Dedifferentiated amniotic fluid mesenchymal stem cell (primary cell): Measurements from ENCODE around the gene FGD6.
A peak's percentile ranks its signal among the peaks of the same experiment; 100 is the strongest.
"Not testable (repeated sequence)": the region's sequence is repeated elsewhere in the genome, so short reads cannot be mapped to it uniquely, and the experiment has no call there.

Source experiments
- DNase-seq: peaks from one replicate; pipeline ENCODE4 v3.0.0-alpha.2; 2016; ENCODE audit errors: extremely low spot score

Gene FGD6

GRCh38 chr12:95217377-95218149 lies at the start of gene FGD6, which contains the start of gene VEZT:
Gene FGD6 (minus strand): TSS chr12:95217467. CDS start chr12:95217240, 227 bp downstream.
Gene VEZT (plus strand): TSS chr12:95217807. CDS start chr12:95217851, 44 bp downstream.
- peak; percentile 100 for DNase-seq

- no peak for DNase-seq
Observed at GRCh38 chr12:95266254-95266653, 49.0 kb upstream of the FGD6 start.

GRCh38 chr12:95265765-95266164 lies 48.5 kb upstream of the FGD6 start:
- no peak for DNase-seq

GRCh38 chr12:95262808-95263207 lies 45.5 kb upstream of the FGD6 start:
- DNase-seq, result no peak

- no peak for DNase-seq
Observed at GRCh38 chr12:95261109-95261508, 43.8 kb upstream of the FGD6 start.

- DNase-seq, result no peak
Observed at GRCh38 chr12:95259368-95259767, 42.1 kb upstream of the FGD6 start.

GRCh38 chr12:95258803-95259202 lies 41.5 kb upstream of the FGD6 start:
- no peak for DNase-seq

- DNase-seq, result no peak
Observed at GRCh38 chr12:95258151-95258550, 40.9 kb upstream of the FGD6 start.

GRCh38 chr12:95257541-95257940 lies 40.3 kb upstream of the FGD6 start:
- DNase-seq, result no peak

GRCh38 chr12:95253386-95253785 lies 36.1 kb upstream of the FGD6 start:
- no peak for DNase-seq

GRCh38 chr12:95248604-95249360 lies 31.5 kb upstream of the FGD6 start:
- peak; percentile 75 for DNase-seq

- no peak for DNase-seq
Observed at GRCh38 chr12:95248095-95248494, 30.8 kb upstream of the FGD6 start.

GRCh38 chr12:95244350-95244749 lies 27.1 kb upstream of the FGD6 start:
- DNase-seq, result no peak

- no peak for DNase-seq
Observed at GRCh38 chr12:95243497-95244183, 26.4 kb upstream of the FGD6 start.

- no peak for DNase-seq
Observed at GRCh38 chr12:95241761-95242506, 24.7 kb upstream of the FGD6 start.

GRCh38 chr12:95241138-95241537 lies 23.9 kb upstream of the FGD6 start:
- DNase-seq, result not testable (repeated sequence)

- DNase-seq, result no peak
Observed at GRCh38 chr12:95240556-95240955, 23.3 kb upstream of the FGD6 start.

GRCh38 chr12:95239835-95240234 lies 22.6 kb upstream of the FGD6 start:
- not testable (repeated sequence) for DNase-seq

- DNase-seq, result no peak
Observed at GRCh38 chr12:95239216-95239615, 21.9 kb upstream of the FGD6 start.

- no peak for DNase-seq
Observed at GRCh38 chr12:95238150-95238549, 20.9 kb upstream of the FGD6 start.

- no peak for DNase-seq
Observed at GRCh38 chr12:95237315-95237714, 20.0 kb upstream of the FGD6 start.

- DNase-seq, result not testable (repeated sequence)
Observed at GRCh38 chr12:95235621-95236020, 18.4 kb upstream of the FGD6 start.
